Measurements from ENCODE around the gene NCKAP5.

DNA sequence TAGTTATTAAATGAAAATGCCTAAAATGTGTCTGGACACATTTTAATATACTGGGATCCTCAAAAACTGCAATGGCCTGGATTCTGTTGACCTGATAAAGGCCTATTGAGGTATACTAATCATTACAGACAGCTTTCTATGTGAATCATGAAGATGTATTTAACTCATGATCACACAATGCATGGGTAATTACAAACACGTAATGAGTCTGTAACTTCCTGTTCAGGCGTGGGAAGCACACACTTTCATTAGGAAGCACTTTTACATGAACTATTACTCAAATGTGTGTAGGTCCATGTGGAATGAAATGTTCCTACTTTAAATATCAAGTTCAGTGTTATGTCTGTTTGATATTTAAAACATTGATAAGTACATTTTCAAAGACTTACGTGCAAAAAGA lies 108.7 kb downstream of the NCKAP5 start:
- no peak for TF ChIP-seq CTCF (IDR thresholded peaks at IDR 0.05; ENCODE audit: insufficient read depth, low read depth, low read length)
- TF ChIP-seq EZH2 (IDR thresholded peaks at IDR 0.05; ENCODE audit: insufficient read depth, low read length), result no peak
